ENCODE data around the gene APOC3.
"Not testable (repeated sequence)": the region's sequence is repeated elsewhere in the genome, so short reads cannot be mapped to it uniquely, and the experiment has no call there.

GRCh38 chr11:116801662-116802061 lies 28.0 kb upstream of the APOC3 start:
- TF ChIP-seq CTCF (IDR thresholded peaks at IDR 0.05); NFYB (CRISPR knock-in tag; conservative IDR thresholded peaks at IDR 0.05; ENCODE audit: low read depth); ESRRA (CRISPR knock-in tag; IDR thresholded peaks at IDR 0.05; ENCODE audit: borderline replicate concordance); SP1 (CRISPR knock-in tag; conservative IDR thresholded peaks at IDR 0.05); CREB1 (CRISPR knock-in tag; IDR thresholded peaks at IDR 0.05); ZNF317 (CRISPR knock-in tag; IDR thresholded peaks at IDR 0.05; ENCODE audit: borderline replicate concordance, low read depth); ZNF263 (CRISPR knock-in tag; IDR thresholded peaks at IDR 0.05; ENCODE audit: low read depth): not testable (repeated sequence)

Data from WTC11 (cell line).